ENCODE results near the gene FCHO1.
A peak's percentile ranks its signal among the peaks of the same experiment; 100 is the strongest.

FCHO1 gene

DNA sequence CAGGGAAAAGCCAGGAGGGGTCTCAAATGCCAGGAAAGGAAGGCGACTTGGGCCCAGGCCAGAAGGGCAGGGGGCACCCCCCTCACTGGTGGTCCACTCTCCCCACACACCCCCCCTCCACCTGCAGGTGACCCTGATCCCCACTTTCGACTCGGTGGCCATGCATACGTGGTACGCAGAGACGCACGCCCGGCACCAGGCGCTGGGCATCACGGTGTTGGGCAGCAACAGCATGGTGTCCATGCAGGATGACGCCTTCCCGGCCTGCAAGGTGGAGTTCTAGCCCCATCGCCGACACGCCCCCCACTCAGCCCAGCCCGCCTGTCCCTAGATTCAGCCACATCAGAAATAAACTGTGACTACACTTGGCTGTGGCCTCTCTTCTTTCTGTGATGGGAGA is 17.1 kb upstream of the FCHO1 start:
- no peak for DNase-seq

DNA sequence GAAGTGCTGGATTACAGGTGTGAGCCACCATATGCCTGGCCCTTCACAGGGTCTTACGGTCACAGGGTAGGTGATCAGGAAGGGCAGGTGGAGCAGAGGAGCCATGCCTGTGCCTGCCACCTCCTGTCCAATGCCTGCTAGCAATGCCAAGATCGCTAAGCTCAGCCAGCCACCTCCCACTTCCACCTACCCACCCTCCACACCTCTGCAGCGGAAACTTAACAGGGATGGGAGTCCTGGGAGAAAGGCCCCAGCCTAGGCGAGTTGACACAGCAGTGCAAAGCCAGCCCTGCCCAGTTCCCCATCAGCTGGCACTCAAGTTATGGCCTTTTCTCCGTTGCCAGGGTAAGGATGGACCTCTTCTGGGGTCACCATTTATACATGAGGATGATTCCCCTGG is 15.9 kb upstream of the FCHO1 start:
- no peak for DNase-seq

DNA sequence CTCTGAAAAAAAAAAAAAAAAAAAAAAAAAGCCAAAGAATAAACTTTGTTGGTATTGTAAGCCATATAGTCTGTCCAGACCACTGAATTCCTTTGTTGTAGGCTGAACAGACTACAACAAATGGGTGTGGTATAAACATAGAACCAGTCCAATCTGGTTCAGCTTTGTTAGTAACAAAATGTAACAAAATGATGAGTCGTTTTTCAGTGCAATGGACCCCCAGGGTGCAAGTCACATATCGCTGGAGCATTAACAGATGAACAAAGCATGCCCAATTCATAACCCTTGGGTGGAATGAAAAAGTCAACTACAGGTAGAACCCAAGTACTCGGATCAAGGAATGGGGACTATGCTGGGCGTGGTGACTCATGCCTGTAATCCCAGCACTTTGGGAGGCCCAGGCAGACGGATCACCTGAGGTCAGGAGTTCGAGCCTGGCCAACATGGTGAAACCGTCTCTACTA is 13.6 kb upstream of the FCHO1 start:
- DNase-seq: no peak

- no peak for DNase-seq
These were observed 12.0 kb upstream of the FCHO1 start for GRCh38 chr19:17739121-17739875.

GRCh38 chr19:17741456-17741855 is 9.8 kb upstream of the FCHO1 start:
- no peak for DNase-seq

GRCh38 chr19:17743874-17744580 is 7.2 kb upstream of the FCHO1 start:
- peak; percentile 68 for DNase-seq

DNA sequence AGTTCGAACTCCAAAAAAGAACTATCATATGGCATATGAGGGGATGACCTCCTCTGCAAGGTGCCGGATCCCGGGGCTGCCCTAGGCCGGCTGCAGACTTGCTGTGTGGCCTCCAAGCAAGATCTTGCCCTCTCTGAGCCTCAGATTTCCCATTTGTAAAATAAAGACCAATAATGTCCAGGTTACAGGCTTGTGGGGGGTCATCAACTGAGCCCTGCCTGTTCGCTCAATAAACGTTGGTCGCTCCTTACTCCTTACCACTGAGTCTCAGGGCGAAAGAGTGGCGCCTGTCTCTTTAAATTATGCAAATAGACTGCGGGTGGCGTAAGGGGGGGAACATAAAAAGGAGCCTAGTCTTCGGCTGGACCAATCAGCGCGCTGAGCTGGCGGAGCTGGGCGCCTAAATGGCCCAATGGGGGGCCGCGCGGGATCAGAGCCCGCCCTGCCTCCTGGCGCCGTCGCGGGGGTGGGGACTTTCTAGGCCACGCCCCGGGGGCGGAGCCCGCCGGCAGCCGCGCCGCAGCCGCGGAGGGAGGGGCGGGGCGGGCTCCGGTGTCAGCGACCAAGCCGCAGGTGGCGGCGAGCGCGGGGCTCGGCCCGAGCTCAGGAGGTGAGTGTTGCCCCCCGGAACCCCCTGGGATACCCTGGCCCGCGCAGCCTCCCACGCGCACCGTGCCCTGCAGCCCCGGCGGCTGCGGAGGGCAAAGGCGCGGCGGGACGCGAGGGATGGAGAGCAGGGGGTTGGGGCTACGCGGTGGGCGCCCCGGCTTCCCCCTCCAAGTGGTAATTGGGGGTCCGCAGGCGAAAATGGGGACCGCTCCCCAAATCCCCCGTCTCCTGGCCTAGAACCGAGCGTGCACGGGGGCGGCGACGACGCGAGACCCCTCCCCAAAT is 3.8 kb upstream of the FCHO1 start:
- DNase-seq: peak; percentile 94

- DNase-seq: no peak
These were observed 2.2 kb upstream of the FCHO1 start for GRCh38 chr19:17748884-17749638.

GRCh38 chr19:17749912-17750317 is 1.4 kb upstream of the FCHO1 start:
- peak; percentile 15 for DNase-seq

- peak; percentile 8 for DNase-seq
These were observed 616 bp downstream of the FCHO1 start for GRCh38 chr19:17751912-17752273.

- DNase-seq: no peak
These were observed 1.8 kb downstream of the FCHO1 start for GRCh38 chr19:17752865-17753639.

DNA sequence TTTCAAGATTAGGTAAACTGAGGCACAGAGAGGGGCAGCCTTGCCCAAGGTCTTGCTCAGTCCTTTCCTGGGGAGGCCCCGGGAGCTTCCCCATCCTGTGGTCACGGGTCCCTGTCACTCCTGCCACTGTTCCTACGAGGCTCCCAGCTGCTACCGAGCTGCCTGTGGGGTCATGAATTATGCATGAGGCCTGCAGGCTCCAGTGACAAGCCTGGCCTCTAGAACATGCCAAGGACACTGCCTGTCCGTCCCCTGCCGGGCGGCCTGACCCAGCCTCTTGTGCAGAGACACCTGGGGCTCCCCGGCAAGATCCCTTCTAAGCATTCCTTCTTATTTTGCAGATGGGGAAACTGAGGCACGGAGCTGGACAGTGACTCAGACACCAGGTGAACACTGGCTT is 2.7 kb downstream of the FCHO1 start:
- DNase-seq: no peak

DNA sequence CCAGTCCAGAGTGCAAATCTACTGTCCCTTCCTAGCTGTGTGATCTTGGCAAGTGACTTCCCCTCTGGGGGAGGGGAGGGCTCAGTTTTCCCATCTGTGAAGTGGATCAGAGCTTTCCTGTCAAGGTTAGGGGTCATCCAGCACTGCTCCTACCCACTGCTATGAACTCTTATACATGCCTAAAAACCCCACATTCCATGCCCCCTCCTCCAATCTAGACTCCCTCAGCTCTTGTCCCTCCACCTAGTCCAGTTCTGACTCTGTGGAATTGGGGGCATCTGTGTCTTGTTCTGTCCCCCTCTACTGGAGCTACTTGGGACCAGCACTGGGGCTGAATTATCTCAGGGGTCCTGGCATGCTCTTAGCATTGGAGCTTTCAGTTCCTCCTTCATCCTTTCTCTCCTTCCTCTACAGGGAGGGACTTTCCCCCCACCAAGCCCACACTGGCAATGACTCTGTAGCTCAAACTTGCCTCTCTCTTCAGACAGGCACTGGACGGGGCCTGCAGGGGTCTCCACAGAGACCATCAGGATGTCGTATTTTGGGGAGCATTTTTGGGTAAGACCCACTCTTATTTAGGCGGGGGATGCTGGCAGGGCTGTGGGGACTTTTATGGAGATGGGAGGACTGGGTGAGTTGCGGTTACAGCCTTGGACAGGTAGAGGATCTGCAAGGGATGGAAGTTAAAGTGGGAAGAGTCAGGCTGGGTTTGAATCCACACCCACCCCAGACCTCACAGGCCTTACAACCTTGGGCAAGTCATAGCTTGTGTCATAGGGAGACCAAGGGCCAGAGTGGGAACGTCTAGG is 3.6 kb downstream of the FCHO1 start:
- no peak for DNase-seq

GRCh38 chr19:17755443-17755890 is 4.2 kb downstream of the FCHO1 start:
- DNase-seq: no peak

GRCh38 chr19:17755977-17756670 is 4.8 kb downstream of the FCHO1 start:
- peak; percentile 44 for DNase-seq

GRCh38 chr19:17757125-17757524 is 5.8 kb downstream of the FCHO1 start:
- DNase-seq: no peak

- no peak for DNase-seq
These were observed 7.2 kb downstream of the FCHO1 start for GRCh38 chr19:17758515-17758914.

DNA sequence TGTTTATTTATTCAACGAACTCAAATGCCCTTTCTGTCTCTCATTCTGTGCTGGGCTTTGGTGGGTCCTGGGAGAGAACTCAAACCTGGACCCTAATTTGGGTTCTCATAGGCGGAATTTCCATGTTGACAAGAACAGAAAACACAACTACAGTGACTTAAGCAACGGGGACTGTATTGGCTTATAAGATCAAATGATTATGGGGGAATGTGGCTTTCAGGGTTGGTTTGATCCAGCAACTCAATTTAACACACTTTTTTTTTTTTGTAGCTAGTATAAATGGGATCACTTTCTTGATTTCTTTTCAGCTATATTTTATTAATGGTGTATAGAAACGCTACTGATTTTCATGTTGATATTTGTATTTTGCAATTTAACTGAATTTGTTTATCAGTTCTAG is 9.9 kb downstream of the FCHO1 start:
- no peak for DNase-seq

DNA sequence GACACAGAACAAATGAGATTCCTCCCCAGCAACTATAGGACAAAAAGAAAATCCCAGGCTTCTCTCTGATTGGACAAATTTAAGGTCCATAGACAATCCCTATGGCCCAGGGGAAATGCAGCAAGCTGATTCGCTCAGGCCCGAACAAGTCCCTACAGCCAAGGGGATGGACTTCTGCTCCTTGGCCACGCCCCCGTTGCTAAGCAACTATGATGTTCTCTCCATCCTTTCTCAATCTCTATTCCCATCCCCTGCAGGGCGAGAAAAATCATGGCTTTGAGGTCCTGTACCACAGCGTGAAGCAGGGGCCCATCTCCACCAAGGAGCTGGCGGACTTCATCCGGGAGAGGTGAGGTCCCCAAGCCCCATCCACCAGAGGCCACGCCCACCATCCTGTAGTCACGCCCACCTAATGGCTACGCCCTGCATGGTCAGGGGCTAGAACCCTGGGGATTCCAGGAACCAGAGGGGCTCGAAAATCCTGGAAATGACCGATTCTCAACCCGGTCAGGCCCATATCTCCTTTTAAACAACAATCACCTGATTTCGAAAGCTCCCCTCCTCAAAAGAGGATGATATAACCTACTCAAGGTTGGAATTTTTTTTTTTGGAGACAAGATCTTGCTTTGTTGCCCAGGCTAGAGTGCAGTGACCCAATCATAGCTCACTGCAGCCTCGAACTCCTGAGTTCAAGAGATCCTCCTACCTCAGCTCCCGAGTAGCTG is 11.4 kb downstream of the FCHO1 start:
- DNase-seq: no peak

GRCh38 chr19:17764348-17764747 is 13.1 kb downstream of the FCHO1 start:
- DNase-seq: no peak
